NCI-H2171 treated with DMSO at 0.1 percent for 48 hours (cell line): ENCODE measurements around the gene NPM3.
A peak's percentile ranks its signal among the peaks of the same experiment; 100 is the strongest.

Source experiments
- DNase-seq: peaks from one replicate; lab custom pipeline; 2025; lab: John Stamatoyannopoulos, UW

Gene NPM3

GRCh38 chr10:101758858-101759257 lies 24.4 kb downstream of the NPM3 start:
- no peak for DNase-seq

GRCh38 chr10:101752241-101752640 lies 31.0 kb downstream of the NPM3 start:
- DNase-seq: peak; percentile 61

GRCh38 chr10:101749047-101750016 lies 33.9 kb downstream of the NPM3 start:
- DNase-seq: no peak

- no peak for DNase-seq
Observed at GRCh38 chr10:101748496-101748895, 34.8 kb downstream of the NPM3 start.

- no peak for DNase-seq
Observed at GRCh38 chr10:101745074-101745696, 38.1 kb downstream of the NPM3 start.

- no peak for DNase-seq
Observed at GRCh38 chr10:101744267-101744666, 39.0 kb downstream of the NPM3 start.

GRCh38 chr10:101741938-101742337 lies 41.3 kb downstream of the NPM3 start:
- DNase-seq: no peak

- DNase-seq: no peak
Observed at GRCh38 chr10:101736666-101737065, 46.6 kb downstream of the NPM3 start.

- DNase-seq: no peak
Observed at GRCh38 chr10:101732096-101732495, 51.1 kb downstream of the NPM3 start.
